Neuronal stem cell (in vitro differentiated cells): ENCODE results near the gene VARS2. TPM values are rescaled to one million over a fixed set of nuclear protein-coding genes. Genes with fewer than 3 reads are reported as not detected.
A peak's percentile ranks its signal among the peaks of the same experiment; 100 is the strongest.
"Not testable (repeated sequence)": the region's sequence is repeated elsewhere in the genome, so short reads cannot be mapped to it uniquely, and the experiment has no call there.

Experiments
- DNase-seq: peaks from one replicate; pipeline ENCODE4 v3.0.0-alpha.2; 2013; ENCODE audit warnings: low spot score
- H2AFZ ChIP-seq: one replicate; pipeline ENCODE4 v1.6.1; 2013; ENCODE audit warnings: mild to moderate bottlenecking, low read length, inconsistent platforms
- H2AK5ac ChIP-seq: 2 replicates; pipeline ENCODE4 v1.6.1; 2013; ENCODE audit warnings: low read depth, mild to moderate bottlenecking, inconsistent platforms, low read length, moderate library complexity, mixed read lengths
- H2BK120ac ChIP-seq: 2 replicates; pipeline ENCODE4 v1.6.1; 2013; ENCODE audit warnings: low read depth, mild to moderate bottlenecking, inconsistent platforms, low read length, moderate library complexity, mixed read lengths
- H2BK12ac ChIP-seq: one replicate; pipeline ENCODE4 v1.6.1; 2013; ENCODE audit warnings: low read length, inconsistent platforms
- H2BK15ac ChIP-seq: 2 replicates; pipeline ENCODE4 v1.6.1; 2013; ENCODE audit warnings: mild to moderate bottlenecking, low read length, inconsistent platforms, mixed read lengths
- H2BK5ac ChIP-seq: one replicate; pipeline ENCODE4 v1.6.1; 2013; ENCODE audit warnings: inconsistent platforms, mild to moderate bottlenecking, low read length, moderate library complexity
- H3K14ac ChIP-seq: one replicate; pipeline ENCODE4 v1.6.1; 2013; ENCODE audit warnings: low read length, inconsistent platforms
- H3K18ac ChIP-seq: 2 replicates; pipeline ENCODE4 v1.6.1; 2013; ENCODE audit warnings: low read length, inconsistent platforms
- H3K23ac ChIP-seq: 2 replicates; pipeline ENCODE4 v1.6.1; 2013; ENCODE audit warnings: low read depth, mild to moderate bottlenecking, mixed read lengths, low read length, inconsistent platforms; ENCODE audit not compliant: poor library complexity
- H3K27ac ChIP-seq: replicated peaks from 3 replicates; pipeline ENCODE4 v1.5.1; 2013; ENCODE audit warnings: low read length, inconsistent platforms
- H3K27me3 ChIP-seq, 3 experiments: 2 replicates each; pipeline ENCODE4 v1.6.1; 2013; ENCODE audit warnings: low read length in 3 of 3, mild to moderate bottlenecking in 2 of 3, inconsistent platforms in 1 of 3, low read depth in 1 of 3, mixed read lengths in 1 of 3, moderate library complexity in 1 of 3; ENCODE audit not compliant: control insufficient read depth in 3 of 3, insufficient read depth in 3 of 3
- H3K36me3 ChIP-seq, 2 donors: replicated peaks in 1 of 2; 2 replicates each; pipeline ENCODE4 v1.6.1; 2013; ENCODE audit warnings: low read length in 2 of 2; ENCODE audit not compliant: control insufficient read depth in 2 of 2, insufficient read depth in 2 of 2
- H3K4ac ChIP-seq: 2 replicates; pipeline ENCODE4 v1.6.1; 2013; ENCODE audit warnings: inconsistent platforms, mild to moderate bottlenecking, low read length, moderate library complexity
- H3K4me1 ChIP-seq, 2 donors: 1 replicate in 1 of 2; 2 replicates in 1 of 2; pipeline ENCODE4 v1.6.1; 2013; ENCODE audit warnings: low read length in 2 of 2, low read depth in 1 of 2; ENCODE audit not compliant: control insufficient read depth in 2 of 2, insufficient read depth in 1 of 2
- H3K4me2 ChIP-seq: one replicate; pipeline ENCODE4 v1.6.1; 2013; ENCODE audit warnings: mild to moderate bottlenecking, low read length, inconsistent platforms; ENCODE audit not compliant: insufficient read depth, poor library complexity, severe bottlenecking
- H3K4me3 ChIP-seq, 2 donors: 2 replicates each; pipeline ENCODE4 v1.5.1; 2013; ENCODE audit warnings: low read length in 2 of 2, mild to moderate bottlenecking in 2 of 2, inconsistent platforms in 1 of 2, moderate library complexity in 1 of 2
- H3K79me1 ChIP-seq: one replicate; pipeline ENCODE4 v1.6.1; 2013; ENCODE audit warnings: low read depth, mild to moderate bottlenecking, inconsistent platforms, low read length, moderate library complexity
- H3K9ac ChIP-seq: one replicate; pipeline ENCODE4 v1.6.1; 2013; ENCODE audit warnings: mild to moderate bottlenecking, low read depth, low read length, inconsistent platforms; ENCODE audit not compliant: poor library complexity
- H3K9me3 ChIP-seq, 2 donors: replicated peaks in 1 of 2; 2 replicates each; pipeline versions ENCODE3 to v1.6.1; 2013; ENCODE audit warnings: low read length in 2 of 2, mild to moderate bottlenecking in 2 of 2, inconsistent platforms in 1 of 2, low read depth in 1 of 2, mixed read lengths in 1 of 2, moderate library complexity in 1 of 2; ENCODE audit not compliant: control insufficient read depth in 2 of 2, insufficient read depth in 1 of 2
- H4K8ac ChIP-seq: one replicate; pipeline ENCODE4 v1.6.1; 2013; ENCODE audit warnings: low read depth, mild to moderate bottlenecking, inconsistent platforms, low read length, moderate library complexity
- H4K91ac ChIP-seq: one replicate; pipeline ENCODE4 v1.6.1; 2013; ENCODE audit warnings: low read length, low read depth, mild to moderate bottlenecking, inconsistent platforms; ENCODE audit not compliant: poor library complexity
- WGBS, 2 donors: extraction: QIAGEN DNeasy Blood & Tissue Kit; methylation state at CpG; one replicate each; pipeline ENCODE4 v1.1.7; 2013; ENCODE audit warnings: missing lambda C conversion rate in 2 of 2, mixed read lengths in 1 of 2; ENCODE audit not compliant: insufficient read length in 2 of 2, insufficient replicate concordance in 1 of 2; ENCODE audit errors: extremely low coverage in 2 of 2; 5-methylcytosine and 5-hydroxymethylcytosine counted together
- polyA plus RNA-seq, 2 experiments: library from polyadenylated mRNA; stranded (reverse); fragments of 200-250 nt; gene quantifications; one replicate each; pipeline ENCODE4 v1.2.3, GENCODE V29; 2013

The VARS2 gene
- 25.0 TPM for polyA plus RNA-seq (2013, experiment 1 of 2)
- 24.8 TPM for polyA plus RNA-seq (2013, experiment 2 of 2)

GRCh38 chr6:30914076-30914853 lies at the start of gene VARS2:
TSS of gene VARS2 (plus strand) at chr6:30914238. CDS start at chr6:30914837, 599 bp downstream.
- peaks cover 37 to 73% of the 10 kb centered on the region in 2 donors for H3K36me3 ChIP-seq

GRCh38 chr6:30864325-30864724 lies 49.7 kb upstream of the VARS2 start:
- Histone ChIP-seq H2AFZ (no peak overlapping the region), H2BK15ac (no peak overlapping the region), H3K27me3 (no peaks in the 10 kb centered on the region), H3K9me3 (peaks cover 2 to 17% of the 10 kb centered on the region in 2 donors), H3K4me1 (no peaks in the 10 kb centered on the region), H3K4me2 (no peak overlapping the region), H2BK5ac (no peak overlapping the region), H3K4ac (no peak overlapping the region), H2BK120ac (no peak overlapping the region), H3K14ac (no peak overlapping the region), H3K9ac (no peak overlapping the region), H3K27ac (no peak overlapping the region), H2BK12ac (no peak overlapping the region), H3K79me1 (no peaks in the 10 kb centered on the region), H3K23ac (no peak overlapping the region), H3K4me3 (no peak overlapping the region), H4K91ac (no peak overlapping the region), H3K18ac (no peak overlapping the region), H4K8ac (no peak overlapping the region), H3K36me3 (no peaks in the 10 kb centered on the region), H2AK5ac (no peak overlapping the region)
- no peak for DNase-seq
- no CpG with 5 or more reads among the region's 4 CpGs for WGBS, 2 donors

More at GRCh38 chr6:30914076-30914853, at the start of gene VARS2:
- Histone ChIP-seq H3K14ac (peak within 1 kb of the TSS; percentile 59), H4K91ac (no peak within 1 kb of the TSS), H2BK5ac (no peak within 1 kb of the TSS), H3K27ac (no peak within 1 kb of the TSS), H3K27me3 (no peaks in the 10 kb centered on the region), H3K79me1 (peaks cover 2% of the 10 kb centered on the region), H3K4me3 (peak within 1 kb of the TSS; percentile 56 to 81), H3K4me2 (peak within 1 kb of the TSS; percentile 94), H2BK120ac (peak within 1 kb of the TSS; percentile 7), H3K9ac (peak within 1 kb of the TSS; percentile 95), H2BK15ac (peak within 1 kb of the TSS; percentile 77), H2BK12ac (no peak within 1 kb of the TSS), H3K9me3 (no peaks in the 10 kb centered on the region), H2AFZ (peak within 1 kb of the TSS; percentile 87), H3K18ac (peak within 1 kb of the TSS; percentile 95), H2AK5ac (peak within 1 kb of the TSS; percentile 89), H3K23ac (peak within 1 kb of the TSS; percentile 94), H4K8ac (no peak within 1 kb of the TSS), H3K4me1 (peaks cover 5 to 13% of the 10 kb centered on the region in 2 donors), H3K4ac (no peak within 1 kb of the TSS)
- DNase-seq: peak; percentile 82
- WGBS, 2 donors: no CpG with 5 or more reads among the region's 52 CpGs

GRCh38 chr6:30869241-30869749 lies 44.7 kb upstream of the VARS2 start:
- H3K23ac ChIP-seq, H3K4me1 ChIP-seq, DNase-seq, H3K27ac ChIP-seq, H2BK120ac ChIP-seq, H3K18ac ChIP-seq, H3K27me3 ChIP-seq, H3K9ac ChIP-seq, H2BK5ac ChIP-seq, H3K4me2 ChIP-seq, H4K91ac ChIP-seq, H2AK5ac ChIP-seq, H2BK12ac ChIP-seq, H3K36me3 ChIP-seq, H3K79me1 ChIP-seq, H2BK15ac ChIP-seq, H3K4me3 ChIP-seq, H2AFZ ChIP-seq, H3K14ac ChIP-seq, H4K8ac ChIP-seq, H3K4ac ChIP-seq: not testable (repeated sequence)
- no CpG with 5 or more reads among the region's 12 CpGs for WGBS, 2 donors
- H3K9me3 ChIP-seq: peaks cover 7 to 32% of the 10 kb centered on the region in 2 donors

- Histone ChIP-seq H4K8ac (no peak overlapping the region), H3K18ac (no peak overlapping the region), H3K4me3 (no peak overlapping the region), H3K27ac (no peak overlapping the region), H2BK5ac (no peak overlapping the region), H4K91ac (no peak overlapping the region), H2AK5ac (no peak overlapping the region), H2AFZ (no peak overlapping the region), H3K36me3 (no peaks in the 10 kb centered on the region), H2BK12ac (no peak overlapping the region), H3K27me3 (no peaks in the 10 kb centered on the region), H3K79me1 (no peaks in the 10 kb centered on the region), H3K23ac (no peak overlapping the region), H3K9me3 (peaks cover 7 to 30% of the 10 kb centered on the region in 2 donors), H3K4ac (no peak overlapping the region), H2BK120ac (no peak overlapping the region), H2BK15ac (no peak overlapping the region), H3K14ac (no peak overlapping the region), H3K4me1 (no peaks in the 10 kb centered on the region), H3K4me2 (no peak overlapping the region), H3K9ac (no peak overlapping the region)
- DNase-seq: no peak
Measured at GRCh38 chr6:30870546-30870945, 43.5 kb upstream of the VARS2 start.
